H1 (cell line): ENCODE measurements around the gene RREB1. TPM values are rescaled to one million over a fixed set of nuclear protein-coding genes. Genes with fewer than 3 reads are reported as not detected.

ENCODE experiments used
- RFX5 ChIP-seq: IDR thresholded peaks from 2 replicates; pipeline ENCODE4 v1.6.1; 2011; ENCODE audit warnings: low read depth, low read length, improper control_type of control experiment, borderline replicate concordance
- SAP30 ChIP-seq: fragments of 300-600 bp; sonication (generic); IDR thresholded peaks from 2 replicates; pipeline ENCODE4 v1.7.1; 2012; ENCODE audit warnings: low read length, moderate library complexity, mild to moderate bottlenecking, inconsistent platforms; ENCODE audit not compliant: insufficient read depth, insufficient replicate concordance
- TAF7 ChIP-seq: optimal IDR thresholded peaks from 2 replicates; pipeline ENCODE3; 2011; ENCODE audit warnings: low read depth, mild to moderate bottlenecking, inconsistent platforms, low read length, moderate library complexity, borderline replicate concordance
- polyA plus RNA-seq, 7 experiments: library from polyadenylated mRNA; depleted of rRNA in 3 of 7; stranded (reverse) in 5 of 7; unstranded in 2 of 7; fragments of >200 nt in 5 of 7; fragments of 200-250 nt in 2 of 7; gene quantifications; 1 replicate in 5 of 7; 2 replicates in 1 of 7; 4 replicates in 1 of 7; pipeline versions ENCODE4 v1.2.1 to v1.2.3, GENCODE V29; 2011 to 2013; ENCODE audit warnings: missing spikeins in 2 of 7, mixed read lengths in 2 of 7
- total RNA-seq: library from RNA; stranded (reverse); fragmentation: NEBNext Ultra II Directional; extraction: Animal tissue kit (Norgen Biotek cat#: 25700); gene quantifications from 2 replicates; pipeline ENCODE4 v1.2.1, GENCODE V29; 2021

RREB1 gene
- total and polyA plus RNA-seq, 2 of the 8 experiments (the other 6 are each of a cell fraction or from before 2014, with no cell fraction given) = 3.9 to 34.7 TPM

DNA sequence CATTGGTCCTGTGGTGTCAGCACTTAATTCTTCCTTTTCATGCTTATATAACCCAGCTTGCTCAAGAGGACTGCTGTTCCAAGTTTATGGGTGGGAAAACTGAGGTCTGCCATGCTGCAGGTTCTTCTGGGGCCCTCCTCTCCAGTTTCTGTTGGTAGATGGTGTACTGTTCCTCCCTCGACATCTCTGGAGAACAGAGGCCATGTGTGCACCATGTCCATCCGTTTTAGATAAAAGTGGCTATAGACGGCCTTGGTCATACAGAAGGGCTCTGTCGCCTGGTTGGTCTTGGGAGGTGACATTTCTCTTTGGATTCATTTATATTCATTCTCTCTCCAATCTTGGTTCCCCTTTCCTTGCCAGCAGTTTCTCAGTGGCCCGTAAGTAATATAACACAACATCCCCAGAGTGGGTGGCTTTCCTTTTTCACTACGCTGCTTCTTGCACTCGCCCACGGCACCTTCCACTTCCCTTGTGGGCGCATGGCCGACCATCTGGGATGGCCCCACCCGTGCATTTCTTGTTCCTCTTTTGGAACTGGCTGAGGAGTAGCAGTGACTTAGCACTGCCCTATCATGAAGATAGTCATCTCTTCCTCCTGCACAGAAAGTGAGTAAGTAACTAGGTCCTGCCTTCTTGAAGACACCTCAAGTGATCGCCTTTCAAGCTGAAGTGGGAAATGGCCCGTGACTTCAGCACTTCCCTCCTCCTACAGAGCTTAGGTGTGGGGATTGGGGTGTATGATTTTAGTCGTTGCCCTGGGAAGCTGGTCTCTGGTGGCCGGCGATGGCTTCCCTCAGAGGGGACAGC, 94.2 kb downstream of the RREB1 start (continued):
- no peak for TF ChIP-seq SAP30
- TF ChIP-seq TAF7 = no peak
- no peak for TF ChIP-seq RFX5
